DOHH2 (cell line): ENCODE measurements around the gene DIO2.

Experiments used
- H3F3A ChIP-seq: fragments of 200-600 bp; sonication (generic), shearing (Covaris generic); 2 replicates; pipeline ENCODE4 v1.6.0; 2016; ENCODE audit warnings: antibody characterized with exemption, mild to moderate bottlenecking; ENCODE audit not compliant: control insufficient read depth, insufficient read depth
- H3K27ac ChIP-seq: fragments of 200-600 bp; sonication (generic); 2 replicates; pipeline ENCODE4 v1.5.1; 2014; ENCODE audit warnings: low read depth, mild to moderate bottlenecking, low read length, moderate library complexity
- H3K27me3 ChIP-seq: fragments of 200-600 bp; sonication (generic); 2 replicates; pipeline ENCODE4 v1.6.1; 2014; ENCODE audit warnings: mild to moderate bottlenecking, low read length, mixed read lengths; ENCODE audit not compliant: control insufficient read depth
- H3K36me3 ChIP-seq: fragments of 200-600 bp; sonication (generic); 2 replicates; pipeline ENCODE4 v1.6.1; 2014; ENCODE audit warnings: mild to moderate bottlenecking, low read length, moderate library complexity, mixed read lengths; ENCODE audit not compliant: control insufficient read depth
- H3K4me1 ChIP-seq: fragments of 200-600 bp; sonication (generic); 2 replicates; pipeline ENCODE4 v1.6.1; 2014; ENCODE audit warnings: mild to moderate bottlenecking, low read length, mixed read lengths; ENCODE audit not compliant: control insufficient read depth
- H3K4me2 ChIP-seq: fragments of 200-600 bp; sonication (generic); 2 replicates; pipeline ENCODE4 v1.6.0; 2014; ENCODE audit warnings: mild to moderate bottlenecking, low read length, moderate library complexity
- H3K4me3 ChIP-seq: fragments of 200-600 bp; sonication (generic); 2 replicates; pipeline ENCODE4 v1.5.1; 2014; ENCODE audit warnings: mild to moderate bottlenecking, low read length, mixed read lengths
- H3K79me2 ChIP-seq: fragments of 200-600 bp; sonication (generic); 2 replicates; pipeline ENCODE4 v1.6.1; 2014; ENCODE audit warnings: mild to moderate bottlenecking, low read length, mixed read lengths; ENCODE audit not compliant: control insufficient read depth
- H3K9me2 ChIP-seq: fragments of 200-600 bp; sonication (generic); replicated peaks from 2 replicates; pipeline ENCODE4 v1.6.1; 2014; ENCODE audit warnings: mild to moderate bottlenecking, low read length, mixed read lengths; ENCODE audit not compliant: control insufficient read depth
- H3K9me3 ChIP-seq: fragments of 200-600 bp; sonication (generic); 2 replicates; pipeline ENCODE4 v1.6.1; 2014; ENCODE audit warnings: antibody characterized with exemption, low read length, mixed read lengths; ENCODE audit not compliant: control insufficient read depth, insufficient read depth
- H4K20me1 ChIP-seq: fragments of 200-600 bp; sonication (generic); 2 replicates; pipeline ENCODE4 v1.6.0; 2014; ENCODE audit warnings: low read depth, mild to moderate bottlenecking, antibody characterized with exemption, low read length, moderate library complexity; ENCODE audit not compliant: control insufficient read depth, insufficient read depth
- EZH2phosphoT487 ChIP-seq: fragments of 200-600 bp; sonication (generic); IDR thresholded peaks from 2 replicates; pipeline ENCODE4 v1.6.1; 2017; ENCODE audit warnings: borderline replicate concordance, mild to moderate bottlenecking, antibody characterized with exemption, low read length, moderate library complexity, mixed read lengths
- TF ChIP-seq, protein P1 (sequence below): fragments of 200-600 bp; sonication (generic); IDR thresholded peaks from one replicate; pipeline ENCODE4 v1.5.1; 2014; ENCODE audit warnings: antibody characterized with exemption, mild to moderate bottlenecking, low read depth, low read length; ENCODE audit not compliant: poor library complexity, severe bottlenecking

Gene DIO2

DNA sequence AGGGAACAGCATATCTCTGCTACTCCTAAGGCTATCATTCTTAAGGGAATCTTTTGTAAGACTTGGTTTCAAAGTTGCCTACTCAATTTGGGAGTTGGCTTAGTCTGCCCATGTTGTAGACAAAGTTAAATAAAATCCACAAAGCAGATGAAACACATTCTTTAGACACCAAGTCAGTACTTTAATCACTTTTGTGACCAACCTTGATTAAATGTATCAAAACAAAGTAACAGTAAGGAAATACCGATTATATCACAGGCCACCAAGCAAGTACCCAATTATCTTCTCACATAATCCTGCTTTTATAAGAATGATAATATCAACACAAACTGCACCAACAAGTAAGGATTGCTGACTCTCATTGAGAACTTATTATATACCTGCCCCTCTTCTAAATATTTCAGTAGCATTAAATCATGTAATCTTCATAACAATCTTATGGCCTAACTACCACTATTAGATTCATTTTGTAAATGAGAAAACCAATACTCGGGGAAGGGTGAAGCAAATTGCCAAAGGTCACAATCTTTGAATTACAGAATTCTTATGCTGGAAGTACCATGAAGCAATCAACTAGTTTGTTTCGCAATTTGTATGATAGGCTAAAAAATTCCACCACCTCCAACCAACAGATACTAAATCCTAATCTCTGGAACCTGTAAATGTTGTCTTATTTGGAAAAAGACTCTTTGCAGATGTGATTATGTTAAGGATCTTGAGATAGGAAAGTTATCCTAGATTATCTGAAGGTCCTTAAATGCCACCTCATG is 12.6 kb upstream of the DIO2 start:
- H3K79me2 ChIP-seq = no peaks in the 10 kb centered on the region
- H3K9me3 ChIP-seq = no peaks in the 10 kb centered on the region
- H3K9me2 ChIP-seq = no peaks in the 10 kb centered on the region
- H3K4me3 ChIP-seq = no peak overlapping the region
- no peak for TF ChIP-seq EZH2phosphoT487
- TF ChIP-seq, protein P1, sequence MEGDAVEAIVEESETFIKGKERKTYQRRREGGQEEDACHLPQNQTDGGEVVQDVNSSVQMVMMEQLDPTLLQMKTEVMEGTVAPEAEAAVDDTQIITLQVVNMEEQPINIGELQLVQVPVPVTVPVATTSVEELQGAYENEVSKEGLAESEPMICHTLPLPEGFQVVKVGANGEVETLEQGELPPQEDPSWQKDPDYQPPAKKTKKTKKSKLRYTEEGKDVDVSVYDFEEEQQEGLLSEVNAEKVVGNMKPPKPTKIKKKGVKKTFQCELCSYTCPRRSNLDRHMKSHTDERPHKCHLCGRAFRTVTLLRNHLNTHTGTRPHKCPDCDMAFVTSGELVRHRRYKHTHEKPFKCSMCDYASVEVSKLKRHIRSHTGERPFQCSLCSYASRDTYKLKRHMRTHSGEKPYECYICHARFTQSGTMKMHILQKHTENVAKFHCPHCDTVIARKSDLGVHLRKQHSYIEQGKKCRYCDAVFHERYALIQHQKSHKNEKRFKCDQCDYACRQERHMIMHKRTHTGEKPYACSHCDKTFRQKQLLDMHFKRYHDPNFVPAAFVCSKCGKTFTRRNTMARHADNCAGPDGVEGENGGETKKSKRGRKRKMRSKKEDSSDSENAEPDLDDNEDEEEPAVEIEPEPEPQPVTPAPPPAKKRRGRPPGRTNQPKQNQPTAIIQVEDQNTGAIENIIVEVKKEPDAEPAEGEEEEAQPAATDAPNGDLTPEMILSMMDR = no peak
- no peak overlapping the region for H3K4me2 ChIP-seq
- H4K20me1 ChIP-seq = no peaks in the 10 kb centered on the region
- H3F3A ChIP-seq = no peaks in the 10 kb centered on the region
- H3K4me1 ChIP-seq = no peaks in the 10 kb centered on the region
- no peaks in the 10 kb centered on the region for H3K27me3 ChIP-seq
- H3K27ac ChIP-seq = no peak overlapping the region
- H3K36me3 ChIP-seq = no peaks in the 10 kb centered on the region

DNA sequence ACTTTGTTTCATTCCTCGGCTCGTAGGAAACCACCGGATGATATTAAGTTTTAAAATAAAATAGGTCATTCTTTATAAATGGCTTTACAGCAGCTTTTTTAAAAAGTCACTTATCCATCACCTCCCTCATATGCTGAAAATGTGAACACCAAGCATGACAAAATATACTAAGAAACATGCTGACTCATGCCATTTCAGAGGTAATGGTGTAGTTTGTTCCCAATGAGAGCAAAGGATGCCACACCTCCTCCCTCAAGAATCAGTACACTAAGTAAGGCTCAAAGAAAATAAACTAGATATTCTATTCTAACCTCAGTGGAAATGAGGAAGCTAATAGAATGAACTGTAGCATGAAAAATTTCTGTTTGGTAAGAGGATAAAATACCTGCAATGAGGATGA is 5.5 kb upstream of the DIO2 start:
- Histone ChIP-seq H3K79me2 (no peaks in the 10 kb centered on the region), H3F3A (no peaks in the 10 kb centered on the region), H3K9me2 (no peaks in the 10 kb centered on the region), H3K36me3 (no peaks in the 10 kb centered on the region), H3K4me1 (no peaks in the 10 kb centered on the region), H3K9me3 (no peaks in the 10 kb centered on the region), H3K4me3 (no peak overlapping the region), H4K20me1 (no peaks in the 10 kb centered on the region), H3K4me2 (no peak overlapping the region), H3K27me3 (peaks cover 4% of the 10 kb centered on the region), H3K27ac (no peak overlapping the region)
- TF ChIP-seq EZH2phosphoT487 = no peak
- TF ChIP-seq, protein P1 = no peak

DNA sequence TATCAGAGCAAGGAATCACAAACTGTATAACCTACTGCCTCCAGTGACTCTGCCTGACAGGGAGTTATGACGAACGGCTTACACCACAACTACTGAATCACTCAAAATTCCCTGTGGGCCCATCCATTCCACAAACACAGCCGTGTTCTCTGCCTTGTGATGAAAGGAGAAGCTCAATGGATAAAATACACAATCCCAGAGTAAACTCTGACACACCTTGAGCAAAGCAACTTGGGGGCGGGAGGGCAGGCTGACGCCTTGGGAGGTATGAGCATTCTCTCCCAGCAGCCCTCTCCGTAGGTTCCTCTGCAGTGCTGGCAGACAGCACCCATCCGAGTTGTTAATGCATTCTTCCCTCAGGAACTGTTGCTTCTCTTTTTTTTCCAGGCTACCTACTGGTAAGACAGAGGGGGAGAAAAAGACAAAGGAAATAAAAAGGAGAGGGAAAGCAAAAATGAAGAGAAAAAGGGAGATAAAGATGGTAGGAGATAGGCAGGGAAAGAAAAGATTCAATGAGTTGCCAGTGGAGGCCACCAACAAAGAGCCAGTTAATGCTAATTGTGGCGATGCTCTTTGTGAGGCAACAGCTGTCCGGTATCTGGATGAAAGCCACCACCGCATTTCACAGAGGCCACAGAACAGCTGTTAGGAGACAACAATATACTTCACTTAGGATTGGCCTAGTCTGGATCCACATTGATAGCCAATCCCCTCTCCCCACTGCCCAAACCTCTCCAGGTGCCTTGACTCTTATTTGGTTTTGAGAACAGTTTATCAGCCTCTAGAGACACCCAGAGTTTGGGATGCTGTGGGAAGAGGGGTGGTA is 4.7 kb upstream of the DIO2 start:
- TF ChIP-seq EZH2phosphoT487 = no peak
- TF ChIP-seq, protein P1 = no peak
- Histone ChIP-seq H3K9me2 (no peaks in the 10 kb centered on the region), H3K4me1 (no peaks in the 10 kb centered on the region), H3F3A (no peaks in the 10 kb centered on the region), H4K20me1 (no peaks in the 10 kb centered on the region), H3K27ac (no peak overlapping the region), H3K9me3 (no peaks in the 10 kb centered on the region), H3K4me3 (no peak overlapping the region), H3K79me2 (no peaks in the 10 kb centered on the region), H3K4me2 (no peak overlapping the region), H3K36me3 (no peaks in the 10 kb centered on the region), H3K27me3 (peaks cover 4% of the 10 kb centered on the region)
